ENCODE data around the gene STAU1.
"Not testable (repeated sequence)": the region's sequence is repeated elsewhere in the genome, so short reads cannot be mapped to it uniquely, and the experiment has no call there.

Gene STAU1

DNA sequence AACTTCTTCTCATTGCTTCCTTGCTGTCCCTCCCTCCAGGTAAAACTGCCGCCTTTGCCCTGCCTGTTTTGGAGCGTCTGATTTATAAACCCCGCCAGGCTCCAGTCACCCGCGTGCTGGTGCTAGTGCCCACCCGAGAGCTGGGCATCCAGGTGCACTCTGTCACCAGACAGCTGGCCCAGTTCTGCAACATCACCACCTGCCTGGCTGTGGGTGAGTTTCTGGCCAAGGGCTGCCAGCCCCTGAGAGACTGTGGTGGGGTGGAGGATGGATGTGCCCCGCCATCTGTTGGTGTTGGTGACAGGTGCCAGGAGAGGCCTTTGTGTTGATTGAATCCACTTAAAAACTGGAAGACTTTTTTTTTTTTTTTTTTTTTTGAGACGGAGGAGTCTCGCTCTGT lies 40.5 kb upstream of the STAU1 start:
- Histone ChIP-seq H3K4me1 (peaks cover 20% of the 10 kb centered on the region), H4K20me1 (no peaks in the 10 kb centered on the region), H3K9ac (no peak overlapping the region), H3K4me3 (no peak overlapping the region), H3K36me3 (peaks cover 96% of the 10 kb centered on the region), H3K4me2 (no peak overlapping the region), H3K9me3 (no peaks in the 10 kb centered on the region), H3K27me3 (no peaks in the 10 kb centered on the region), H3K27ac (0 out of 2 replicates have a peak overlapping the region, but pooled peaks have one; percentile 30)
- TF ChIP-seq Cebpa-rat (IDR thresholded peaks at IDR 0.05) = no peak

DNA sequence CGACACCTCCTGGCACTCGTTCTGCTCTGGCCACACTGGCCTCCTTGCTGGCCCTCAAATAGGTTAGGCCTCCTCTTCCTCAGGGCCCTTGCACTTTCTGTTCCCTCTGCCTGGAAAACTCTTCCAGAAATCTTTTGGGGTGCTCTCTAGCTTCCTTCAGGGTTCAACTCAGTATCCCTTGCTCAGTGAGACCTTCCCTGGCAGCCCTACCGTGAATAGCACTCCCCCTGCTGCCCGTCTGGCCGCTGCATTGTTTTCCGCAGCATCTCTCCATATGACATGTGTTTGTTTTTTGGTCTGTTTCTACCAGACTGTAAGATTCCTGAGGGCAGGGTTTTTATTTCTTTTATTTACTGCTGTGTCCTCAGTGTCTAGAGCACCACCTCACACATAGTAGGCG lies 37.8 kb upstream of the STAU1 start:
- H3K9me3 ChIP-seq = no peaks in the 10 kb centered on the region
- H4K20me1 ChIP-seq = no peaks in the 10 kb centered on the region; the same call in 1 of the 2 replicates
- no peak for TF ChIP-seq Cebpa-rat (IDR thresholded peaks at IDR 0.05)
- H3K4me3 ChIP-seq = no peak overlapping the region
- no peaks in the 10 kb centered on the region for H3K27me3 ChIP-seq
- H3K9ac ChIP-seq = no peak overlapping the region
- peaks cover 16% of the 10 kb centered on the region for H3K4me1 ChIP-seq
- peaks cover 99% of the 10 kb centered on the region for H3K36me3 ChIP-seq
- no peak overlapping the region for H3K4me2 ChIP-seq
- H3K27ac ChIP-seq = no peak overlapping the region

DNA sequence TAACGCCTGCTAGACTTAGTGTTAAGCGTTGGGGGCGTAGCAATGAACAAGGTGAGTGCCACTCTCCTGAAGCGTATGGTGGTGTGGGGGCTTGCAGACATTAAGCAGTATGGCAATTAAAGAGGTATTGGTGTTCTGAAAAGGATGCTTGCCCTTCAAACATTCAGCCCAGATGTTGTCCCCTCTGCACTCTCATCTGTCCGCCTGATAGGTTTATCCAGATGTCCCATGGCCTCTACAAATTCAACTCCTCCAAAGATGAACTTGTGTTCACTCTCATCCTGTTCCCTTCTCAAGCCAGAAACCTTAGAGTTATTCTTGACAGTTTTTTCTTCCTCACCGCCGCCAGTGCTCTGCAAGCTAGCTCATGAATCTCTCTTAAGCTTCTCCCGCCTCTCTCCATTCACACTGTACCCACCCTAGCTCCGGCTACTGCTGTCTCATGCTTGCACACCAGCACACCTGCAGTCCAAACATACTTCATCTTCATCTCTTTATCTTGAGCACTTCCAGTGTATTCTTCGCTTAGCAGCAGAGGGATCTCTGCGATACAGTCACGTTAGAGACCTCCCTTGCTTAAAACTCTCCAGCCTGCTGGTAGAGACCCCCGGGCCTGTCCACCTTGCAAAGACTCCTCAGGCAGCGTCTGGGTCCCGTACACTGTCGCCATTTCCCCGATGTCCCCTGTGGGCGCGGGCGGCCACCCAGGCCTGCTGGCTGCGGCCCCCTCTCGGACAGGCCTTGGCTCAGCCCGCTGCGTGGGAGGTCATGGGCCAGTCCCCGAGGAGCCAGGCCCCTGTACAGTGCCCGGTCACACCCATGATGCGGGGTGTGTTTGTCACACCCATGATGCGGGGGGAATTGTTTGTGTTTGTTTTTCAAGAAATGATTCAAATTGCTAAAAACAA lies 32.0 kb upstream of the STAU1 start:
- H3K9me3 ChIP-seq = no peaks in the 10 kb centered on the region
- peaks cover 50% of the 10 kb centered on the region for H3K36me3 ChIP-seq
- H3K27ac ChIP-seq = peak overlapping the region; percentile 91
- peak overlapping the region; percentile 87 for H3K4me3 ChIP-seq
- H3K9ac ChIP-seq = peak overlapping the region; percentile 92
- no peaks in the 10 kb centered on the region for H3K27me3 ChIP-seq
- H3K4me1 ChIP-seq = peaks cover 24% of the 10 kb centered on the region
- peaks cover 7% of the 10 kb centered on the region; the same call in 1 of the 2 replicates for H4K20me1 ChIP-seq
- peak overlapping the region; percentile 83 for H3K4me2 ChIP-seq
- TF ChIP-seq Cebpa-rat (IDR thresholded peaks at IDR 0.05) = no peak

DNA sequence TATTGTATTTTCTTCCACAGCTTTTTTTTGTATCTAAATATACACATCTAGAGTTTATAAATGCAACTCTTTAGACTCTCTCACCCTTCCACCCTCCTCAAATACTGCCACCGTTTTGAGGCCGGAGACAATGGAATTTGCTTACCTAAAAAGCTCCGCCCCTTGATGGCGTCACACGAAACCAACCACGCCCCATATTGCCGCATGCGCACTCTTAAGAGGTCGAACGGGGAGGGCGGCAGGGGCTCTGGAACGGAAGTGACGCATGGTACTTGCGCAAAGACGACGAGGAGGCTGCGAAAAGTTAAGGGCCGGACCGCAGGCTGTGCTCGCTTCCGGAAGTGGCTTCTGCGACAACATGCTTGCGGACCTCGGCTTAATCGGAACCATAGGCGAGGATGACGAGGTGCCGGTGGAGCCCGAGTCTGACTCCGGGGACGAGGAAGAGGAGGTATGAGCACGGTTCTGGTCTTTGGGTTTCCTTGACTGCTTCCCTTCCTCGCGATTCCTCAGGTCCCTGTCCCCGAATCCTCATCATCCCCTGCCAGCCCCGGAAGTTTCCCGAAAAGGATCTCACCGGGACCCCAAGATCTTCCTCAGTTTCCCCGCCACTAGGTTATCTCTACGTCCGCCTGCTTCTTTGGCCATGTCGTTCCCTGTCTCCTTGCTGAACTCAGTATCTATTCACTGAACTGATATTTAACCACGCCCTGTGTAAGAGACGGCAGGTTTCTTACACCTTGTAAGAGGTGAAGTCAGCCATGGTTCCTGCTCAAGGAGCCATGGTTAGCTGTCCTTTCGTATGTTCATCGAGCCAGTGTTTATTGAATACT lies 31.2 kb upstream of the STAU1 start, which contains the start of gene DDX27:
Gene DDX27 (plus strand): TSS at position 326 of the 833 bp plus-strand sequence. CDS start 33 bp downstream, at position 359.
- Histone ChIP-seq H3K9me3 (no peaks in the 10 kb centered on the region), H3K4me2 (peak within 1 kb of the TSS; percentile 83), H3K9ac (peak within 1 kb of the TSS; percentile 92), H3K27me3 (no peaks in the 10 kb centered on the region), H3K36me3 (peaks cover 41% of the 10 kb centered on the region), H3K4me3 (peak within 1 kb of the TSS; percentile 87), H3K4me1 (peaks cover 24% of the 10 kb centered on the region), H4K20me1 (peaks cover 7% of the 10 kb centered on the region; the same call in 1 of the 2 replicates), H3K27ac (peak within 1 kb of the TSS; percentile 91)
- TF ChIP-seq Cebpa-rat (IDR thresholded peaks at IDR 0.05) = peak; percentile 79

DNA sequence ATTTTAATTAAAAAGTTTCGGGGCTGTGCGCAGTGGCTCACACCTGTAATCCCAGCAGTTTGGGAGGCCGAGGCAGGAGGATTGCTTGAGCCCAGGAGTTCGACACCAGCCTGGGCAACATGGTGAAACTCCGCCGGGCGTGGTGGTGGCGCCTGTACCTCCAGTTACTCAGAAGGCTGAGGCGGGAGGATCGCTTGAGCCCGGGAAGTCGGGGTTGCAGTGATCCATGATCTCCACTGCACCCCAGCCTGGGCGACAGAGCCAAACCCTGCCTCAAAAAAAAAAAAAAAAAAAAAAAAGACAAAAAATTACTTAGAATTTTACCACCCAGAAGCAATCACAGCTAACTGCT lies 30.6 kb upstream of the STAU1 start:
- H4K20me1 ChIP-seq, H3K9me3 ChIP-seq, H3K27me3 ChIP-seq: not testable (repeated sequence)
- peaks cover 24% of the 10 kb centered on the region for H3K4me1 ChIP-seq
- H3K4me3 ChIP-seq = peak overlapping the region; percentile 87
- peak overlapping the region; percentile 30; the same call in 1 of the 2 replicates for H3K9ac ChIP-seq
- H3K27ac ChIP-seq = peak overlapping the region; percentile 91
- H3K4me2 ChIP-seq = peak overlapping the region; percentile 62
- H3K36me3 ChIP-seq = peaks cover 35% of the 10 kb centered on the region

DNA sequence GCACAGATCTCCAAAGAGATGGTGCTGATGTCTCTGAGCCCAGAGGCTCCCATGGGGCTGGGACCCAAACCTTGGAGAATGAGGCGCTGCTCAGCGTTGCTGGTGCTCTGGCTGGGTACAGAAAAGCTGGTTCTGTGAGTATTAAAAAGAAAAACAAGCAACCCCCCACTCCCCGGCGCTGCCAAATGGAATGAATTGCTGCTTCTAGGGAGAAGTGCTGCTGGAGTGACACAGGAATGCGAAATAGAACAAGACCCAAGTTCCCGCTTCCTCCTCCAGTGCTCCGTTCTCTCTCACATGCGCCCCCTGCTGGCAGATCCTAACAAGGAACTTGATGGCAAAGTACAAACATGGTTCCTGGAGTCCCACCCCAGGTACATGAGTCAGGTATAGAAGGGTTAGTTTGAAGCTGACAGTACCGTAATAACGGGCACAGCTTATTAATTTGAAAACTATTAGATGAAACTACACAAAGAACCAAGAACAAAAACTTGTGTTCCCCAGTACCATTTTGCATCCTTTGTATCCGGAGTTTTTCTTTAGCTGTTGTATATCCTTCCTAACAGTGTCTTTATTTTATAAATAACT lies 29.0 kb upstream of the STAU1 start:
- TF ChIP-seq Cebpa-rat (IDR thresholded peaks at IDR 0.05) = no peak
- Histone ChIP-seq H3K9ac (no peak overlapping the region), H3K4me2 (peak overlapping the region; percentile 70)

DNA sequence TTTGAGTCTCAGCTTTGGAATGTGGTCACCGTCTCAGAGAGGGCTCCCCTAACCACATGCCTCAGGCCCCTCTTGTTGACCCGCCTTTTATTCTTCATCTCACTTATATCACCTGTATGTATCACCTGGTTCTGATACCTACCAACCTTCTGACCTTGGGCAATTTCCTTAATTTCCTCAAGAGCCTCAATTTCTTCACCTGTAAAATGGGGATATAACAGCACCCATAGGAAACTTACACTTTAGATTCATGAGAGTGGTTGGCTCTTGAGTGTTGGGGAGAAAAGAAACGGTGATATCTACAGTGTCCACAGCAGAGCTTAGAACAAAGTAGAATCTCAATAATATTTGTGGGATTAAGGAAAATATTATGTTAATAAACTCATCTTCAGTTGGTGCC lies 27.1 kb upstream of the STAU1 start:
- no peak overlapping the region for H3K27ac ChIP-seq
- H3K36me3 ChIP-seq = peaks cover under 1% of the 10 kb centered on the region; the same call in 1 of the 2 replicates
- no peaks in the 10 kb centered on the region for H3K27me3 ChIP-seq
- H3K4me3 ChIP-seq = no peak overlapping the region
- peaks cover 2% of the 10 kb centered on the region; the same call in 1 of the 2 replicates for H4K20me1 ChIP-seq
- no peak for TF ChIP-seq Cebpa-rat (IDR thresholded peaks at IDR 0.05)
- no peak overlapping the region for H3K9ac ChIP-seq
- H3K4me1 ChIP-seq = peaks cover 15% of the 10 kb centered on the region
- peaks cover 20% of the 10 kb centered on the region for H3K9me3 ChIP-seq
- no peak overlapping the region for H3K4me2 ChIP-seq

More for the DNA sequence above, 29.0 kb upstream of the STAU1 start:
- H3K4me3 ChIP-seq = no peak overlapping the region
- no peak overlapping the region for H3K27ac ChIP-seq
- H3K27me3 ChIP-seq = no peaks in the 10 kb centered on the region
- peaks cover 19% of the 10 kb centered on the region for H3K36me3 ChIP-seq
- H4K20me1 ChIP-seq = peaks cover 7% of the 10 kb centered on the region; the same call in 1 of the 2 replicates
- peaks cover 2% of the 10 kb centered on the region; the same call in 1 of the 2 replicates for H3K9me3 ChIP-seq
- peaks cover 24% of the 10 kb centered on the region for H3K4me1 ChIP-seq

DNA sequence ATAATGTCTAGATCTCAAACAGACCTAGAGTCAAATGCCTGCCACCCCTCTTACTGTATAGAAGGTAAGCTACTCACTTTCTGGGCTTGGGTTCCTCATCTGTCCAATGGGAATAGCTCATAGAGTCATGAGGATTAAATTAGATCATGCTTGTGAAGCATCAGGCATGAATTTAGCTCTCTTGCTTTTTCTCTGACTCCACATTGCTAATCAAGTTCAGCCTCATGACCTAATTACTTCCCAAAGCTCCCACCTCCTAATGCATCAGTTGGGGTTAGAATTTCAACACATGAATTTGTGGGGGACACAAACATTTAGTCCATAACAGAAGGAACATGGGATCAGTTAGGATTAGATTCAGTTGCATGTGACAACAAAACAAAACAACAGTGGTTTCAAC lies 26.4 kb upstream of the STAU1 start:
- Histone ChIP-seq H3K4me2 (no peak overlapping the region), H3K27me3 (no peaks in the 10 kb centered on the region), H3K27ac (no peak overlapping the region), H3K9me3 (peaks cover 27% of the 10 kb centered on the region), H3K9ac (no peak overlapping the region), H3K36me3 (no peaks in the 10 kb centered on the region), H3K4me1 (peaks cover 10% of the 10 kb centered on the region), H4K20me1 (no peaks in the 10 kb centered on the region), H3K4me3 (no peak overlapping the region)
- TF ChIP-seq Cebpa-rat (IDR thresholded peaks at IDR 0.05) = no peak

DNA sequence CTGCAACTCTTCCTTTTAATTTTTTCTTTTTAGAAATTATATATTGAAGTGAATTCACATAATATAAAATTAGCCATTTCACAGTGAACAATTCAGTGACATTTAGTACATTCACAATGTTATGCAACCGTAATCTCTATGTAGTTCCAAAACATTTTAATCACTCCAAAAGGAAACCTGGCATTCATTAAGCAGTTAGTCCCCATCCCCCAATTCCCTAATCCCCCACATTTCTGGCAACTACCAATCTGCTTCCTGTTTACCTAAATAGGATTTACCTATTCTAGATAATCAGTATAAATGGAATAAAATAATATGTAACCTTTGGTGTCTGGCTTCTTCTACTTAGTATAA lies 22.6 kb upstream of the STAU1 start:
- TF ChIP-seq Cebpa-rat (IDR thresholded peaks at IDR 0.05) = no peak
- Histone ChIP-seq H3K9me3 (peaks cover 39% of the 10 kb centered on the region), H3K4me3 (no peak overlapping the region), H3K4me1 (no peaks in the 10 kb centered on the region), H3K9ac (no peak overlapping the region), H3K27ac (no peak overlapping the region), H3K36me3 (no peaks in the 10 kb centered on the region), H3K27me3 (no peaks in the 10 kb centered on the region), H4K20me1 (no peaks in the 10 kb centered on the region), H3K4me2 (no peak overlapping the region)
